H9 (cell line): ENCODE measurements around the gene DIAPH2. TPM values are rescaled to one million over a fixed set of nuclear protein-coding genes. Genes with fewer than 3 reads are reported as not detected.
A peak's percentile ranks its signal among the peaks of the same experiment; 100 is the strongest.

ENCODE experiments used
- DNase-seq: peaks from one replicate; pipeline ENCODE4 v3.0.0-alpha.2; 2017
- H2AFZ ChIP-seq: one replicate; pipeline ENCODE4 v1.6.1; 2013; ENCODE audit warnings: mild to moderate bottlenecking, low read length, control low read depth, moderate library complexity
- H2AK5ac ChIP-seq: 2 replicates; pipeline ENCODE4 v1.6.1; 2013; ENCODE audit warnings: low read length, control low read depth, mixed read lengths; ENCODE audit not compliant: insufficient read length
- H2BK120ac ChIP-seq: one replicate; pipeline ENCODE4 v1.6.1; 2013; ENCODE audit warnings: low read depth, mild to moderate bottlenecking, low read length, control low read depth, inconsistent platforms; ENCODE audit not compliant: poor library complexity, severe bottlenecking
- H2BK12ac ChIP-seq: 2 replicates; pipeline ENCODE4 v1.6.1; 2013; ENCODE audit warnings: low read length, control low read depth, mixed read lengths, low read depth; ENCODE audit not compliant: insufficient read length
- H2BK15ac ChIP-seq: 2 replicates; pipeline ENCODE4 v1.6.1; 2013; ENCODE audit warnings: low read depth, low read length, control low read depth
- H2BK20ac ChIP-seq: one replicate; pipeline ENCODE4 v1.6.1; 2013; ENCODE audit warnings: low read depth, mild to moderate bottlenecking, low read length, control low read depth, inconsistent platforms; ENCODE audit not compliant: poor library complexity, severe bottlenecking
- H2BK5ac ChIP-seq: 2 replicates; pipeline ENCODE4 v1.6.1; 2013; ENCODE audit warnings: low read length, control low read depth, mixed read lengths; ENCODE audit not compliant: insufficient read length
- H3K14ac ChIP-seq: 2 replicates; pipeline ENCODE4 v1.6.1; 2013; ENCODE audit warnings: low read length, control low read depth; ENCODE audit not compliant: insufficient read depth
- H3K18ac ChIP-seq: 2 replicates; pipeline ENCODE4 v1.6.1; 2013; ENCODE audit warnings: low read depth, mild to moderate bottlenecking, mixed read lengths, low read length, control low read depth; ENCODE audit not compliant: insufficient read length
- H3K23ac ChIP-seq: 2 replicates; pipeline ENCODE4 v1.6.1; 2013; ENCODE audit warnings: low read length, control low read depth, mixed read lengths, low read depth; ENCODE audit not compliant: insufficient read length
- H3K23me2 ChIP-seq: 2 replicates; pipeline ENCODE4 v1.6.1; 2013; ENCODE audit warnings: low read depth, mild to moderate bottlenecking, mixed read lengths, low read length, control low read depth; ENCODE audit not compliant: insufficient read length, poor library complexity, severe bottlenecking
- H3K27ac ChIP-seq: 2 replicates; pipeline ENCODE4 v1.5.1; 2013; ENCODE audit warnings: low read length, control low read depth, mixed read lengths, low read depth; ENCODE audit not compliant: insufficient read length
- H3K27me3 ChIP-seq: 2 replicates; pipeline ENCODE4 v1.6.1; 2013; ENCODE audit warnings: low read length, control low read depth, inconsistent platforms; ENCODE audit not compliant: insufficient read depth
- H3K4ac ChIP-seq: 2 replicates; pipeline ENCODE4 v1.6.1; 2013; ENCODE audit warnings: low read depth, mild to moderate bottlenecking, control low read depth, inconsistent platforms, low read length, moderate library complexity
- H3K4me1 ChIP-seq: 2 replicates; pipeline ENCODE4 v1.6.1; 2013; ENCODE audit warnings: low read length, control low read depth, inconsistent platforms; ENCODE audit not compliant: insufficient read depth
- H3K4me2 ChIP-seq: 2 replicates; pipeline ENCODE4 v1.6.1; 2013; ENCODE audit warnings: low read length, control low read depth, mixed read lengths; ENCODE audit not compliant: insufficient read length, insufficient read depth
- H3K56ac ChIP-seq: 2 replicates; pipeline ENCODE4 v1.6.1; 2013; ENCODE audit warnings: low read depth, mild to moderate bottlenecking, mixed read lengths, low read length, control low read depth; ENCODE audit not compliant: insufficient read length
- H3K79me1 ChIP-seq: 2 replicates; pipeline ENCODE4 v1.6.1; 2013; ENCODE audit warnings: low read depth, mild to moderate bottlenecking, moderate library complexity, low read length, control low read depth, inconsistent platforms; ENCODE audit not compliant: insufficient read depth, poor library complexity, severe bottlenecking
- H3K79me2 ChIP-seq: 2 replicates; pipeline ENCODE4 v1.6.1; 2013; ENCODE audit warnings: low read length, control low read depth, inconsistent platforms; ENCODE audit not compliant: insufficient read depth
- H3K9ac ChIP-seq: 2 replicates; pipeline ENCODE4 v1.6.1; 2013; ENCODE audit warnings: low read length, control low read depth, mixed read lengths; ENCODE audit not compliant: insufficient read length; ENCODE audit errors: extremely low read depth
- H3K9me3 ChIP-seq: one replicate; pipeline ENCODE4 v1.6.1; 2013; ENCODE audit warnings: low read depth, low read length, inconsistent platforms; ENCODE audit not compliant: control insufficient read depth
- H3T11ph ChIP-seq: one replicate; pipeline ENCODE4 v1.6.1; 2013; ENCODE audit warnings: mild to moderate bottlenecking, low read length, control low read depth, inconsistent platforms
- H4K20me1 ChIP-seq: one replicate; pipeline ENCODE4 v1.6.1; 2013; ENCODE audit not compliant: control insufficient read depth, insufficient read length, insufficient read depth
- H4K5ac ChIP-seq: 2 replicates; pipeline ENCODE4 v1.6.1; 2013; ENCODE audit warnings: low read depth, mild to moderate bottlenecking, mixed read lengths, low read length, control low read depth; ENCODE audit not compliant: insufficient read length
- H4K8ac ChIP-seq: replicated peaks from 2 replicates; pipeline ENCODE4 v1.6.1; 2013; ENCODE audit warnings: low read length, control low read depth, mixed read lengths, low read depth; ENCODE audit not compliant: insufficient read length
- H4K91ac ChIP-seq: 2 replicates; pipeline ENCODE4 v1.6.1; 2013; ENCODE audit warnings: low read depth, mild to moderate bottlenecking, moderate library complexity, mixed read lengths, low read length, control low read depth; ENCODE audit not compliant: insufficient read length
- H3K27ac Mint-ChIP-seq, 3 experiments: 2 replicates in 2 of 3; 3 replicates in 1 of 3; pipeline ENCODE4 v1.8.0; 2020 to 2021; ENCODE audit warnings: mixed read lengths in 3 of 3, mild to moderate bottlenecking in 1 of 3, moderate library complexity in 1 of 3
- H3K27me3 Mint-ChIP-seq: 2 replicates; pipeline ENCODE4 v1.8.0; 2021; ENCODE audit warnings: low read depth, mild to moderate bottlenecking, moderate library complexity, mixed read lengths
- H3K36me3 Mint-ChIP-seq, 3 experiments: 2 replicates in 2 of 3; 3 replicates in 1 of 3; pipeline ENCODE4 v1.8.0; 2020 to 2021; ENCODE audit warnings: low read depth in 3 of 3, mixed read lengths in 3 of 3; ENCODE audit not compliant: insufficient read depth in 1 of 3
- H3K4me1 Mint-ChIP-seq, 2 experiments: 2 replicates each; pipeline ENCODE4 v1.8.0; 2020; ENCODE audit warnings: mixed read lengths in 2 of 2
- H3K4me3 Mint-ChIP-seq, 2 experiments: 2 replicates in 1 of 2; 3 replicates in 1 of 2; pipeline ENCODE4 v1.8.0; 2020 to 2021; ENCODE audit warnings: mild to moderate bottlenecking in 2 of 2, mixed read lengths in 2 of 2, moderate library complexity in 1 of 2
- H3K9me3 Mint-ChIP-seq, 2 experiments: 2 replicates in 1 of 2; 3 replicates in 1 of 2; pipeline ENCODE4 v1.8.0; 2020; ENCODE audit warnings: mild to moderate bottlenecking in 2 of 2, mixed read lengths in 2 of 2, moderate library complexity in 1 of 2
- WGBS: extraction: QIAGEN DNeasy Blood & Tissue Kit; methylation state at CpG from one replicate; pipeline ENCODE4 v1.1.7; 2013; ENCODE audit warnings: missing lambda C conversion rate, low lambda C conversion rate, mixed read lengths; ENCODE audit not compliant: insufficient read length; ENCODE audit errors: extremely low coverage; 5-methylcytosine and 5-hydroxymethylcytosine counted together
- total RNA-seq: library from RNA; stranded (reverse); gene quantifications from 2 replicates; pipeline ENCODE4 v1.2.1, GENCODE V29; 2021
- TF ChIP-seq, protein P1 (sequence below): fragments of 200-600 bp; sonication (generic); conservative IDR thresholded peaks from 3 replicates; pipeline ENCODE4 v1.8.0; 2021; ENCODE audit warnings: antibody characterized with exemption, mild to moderate bottlenecking

DIAPH2 gene
- total RNA-seq, 1 experiment from 2014 or later = 45.4 TPM

DNA sequence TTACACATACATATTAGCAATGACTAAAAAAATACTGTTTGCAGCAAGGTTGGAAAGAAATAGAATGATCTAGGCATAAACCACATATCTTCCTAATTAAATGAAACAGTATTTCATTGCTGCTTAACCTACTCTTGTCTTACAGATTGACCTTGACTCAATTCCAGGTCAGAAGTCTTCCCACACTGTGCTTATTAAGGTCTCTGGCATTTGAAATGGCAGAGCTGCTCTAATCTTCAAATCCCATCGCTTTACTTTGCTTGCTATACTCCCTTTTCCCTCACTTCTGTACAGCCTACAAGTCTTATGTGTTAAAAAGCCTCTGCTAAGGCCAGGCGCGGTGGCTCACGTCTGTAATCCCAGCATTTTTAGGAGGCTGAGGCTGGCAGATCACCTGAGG is 623.5 kb downstream of the DIAPH2 start:
- Histone ChIP-seq H3K27ac (no peak overlapping the region), H3K9ac (no peak overlapping the region), H3K79me1 (no peaks in the 10 kb centered on the region), H3K79me2 (peaks cover 20% of the 10 kb centered on the region; the same call in 1 of the 2 replicates), H2BK20ac (no peak overlapping the region), H3K27me3 (no peaks in the 10 kb centered on the region), H2BK12ac (no peak overlapping the region), H4K5ac (no peak overlapping the region), H3K56ac (no peak overlapping the region), H3K4me2 (no peak overlapping the region), H2AFZ (no peak overlapping the region), H3K23me2 (no peaks in the 10 kb centered on the region), H3T11ph (no peak overlapping the region), H3K4ac (no peak overlapping the region), H3K23ac (no peak overlapping the region), H2AK5ac (no peak overlapping the region), H3K9me3 (no peaks in the 10 kb centered on the region), H2BK120ac (no peak overlapping the region), H4K91ac (no peak overlapping the region), H3K14ac (no peak overlapping the region), H3K18ac (no peak overlapping the region), H2BK5ac (no peak overlapping the region), H3K4me1 (no peaks in the 10 kb centered on the region; the same call in 1 of the 2 replicates), H4K20me1 (no peaks in the 10 kb centered on the region), H2BK15ac (no peak overlapping the region), H4K8ac (no peak overlapping the region)
- no peaks in the 10 kb centered on the region for H3K27me3 Mint-ChIP-seq
- H3K9me3 Mint-ChIP-seq = 0 out of 5 replicates have a peak, but pooled peaks cover 0 to 4% of the 10 kb centered on the region in 2 experiments
- no CpG with 5 or more reads among the region's 4 CpGs for WGBS
- peak overlapping the region in 1 of 3 experiments; percentile 60; a peak in 3 of 7 replicates for H3K27ac Mint-ChIP-seq
- H3K4me1 Mint-ChIP-seq = peaks cover 30 to 36% of the 10 kb centered on the region in 2 experiments
- H3K36me3 Mint-ChIP-seq = peaks cover 3 to 17% (median 8%) of the 10 kb centered on the region in 3 experiments; a peak in 5 of 7 replicates
- TF ChIP-seq, protein P1, sequence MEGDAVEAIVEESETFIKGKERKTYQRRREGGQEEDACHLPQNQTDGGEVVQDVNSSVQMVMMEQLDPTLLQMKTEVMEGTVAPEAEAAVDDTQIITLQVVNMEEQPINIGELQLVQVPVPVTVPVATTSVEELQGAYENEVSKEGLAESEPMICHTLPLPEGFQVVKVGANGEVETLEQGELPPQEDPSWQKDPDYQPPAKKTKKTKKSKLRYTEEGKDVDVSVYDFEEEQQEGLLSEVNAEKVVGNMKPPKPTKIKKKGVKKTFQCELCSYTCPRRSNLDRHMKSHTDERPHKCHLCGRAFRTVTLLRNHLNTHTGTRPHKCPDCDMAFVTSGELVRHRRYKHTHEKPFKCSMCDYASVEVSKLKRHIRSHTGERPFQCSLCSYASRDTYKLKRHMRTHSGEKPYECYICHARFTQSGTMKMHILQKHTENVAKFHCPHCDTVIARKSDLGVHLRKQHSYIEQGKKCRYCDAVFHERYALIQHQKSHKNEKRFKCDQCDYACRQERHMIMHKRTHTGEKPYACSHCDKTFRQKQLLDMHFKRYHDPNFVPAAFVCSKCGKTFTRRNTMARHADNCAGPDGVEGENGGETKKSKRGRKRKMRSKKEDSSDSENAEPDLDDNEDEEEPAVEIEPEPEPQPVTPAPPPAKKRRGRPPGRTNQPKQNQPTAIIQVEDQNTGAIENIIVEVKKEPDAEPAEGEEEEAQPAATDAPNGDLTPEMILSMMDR = no peak
- DNase-seq = no peak
- no peak overlapping the region for H3K4me3 Mint-ChIP-seq
